Left kidney (tissue), 2 donors: Measurements from ENCODE around the gene SLC23A2. TPM values are rescaled to one million over a fixed set of nuclear protein-coding genes. Genes with fewer than 3 reads are reported as not detected.
"Not testable (repeated sequence)": the region's sequence is repeated elsewhere in the genome, so short reads cannot be mapped to it uniquely, and the experiment has no call there.

Source experiments
- DNase-seq: peaks from one replicate; pipeline ENCODE4 v3.0.0-alpha.2; 2013
- polyA plus RNA-seq: library from polyadenylated mRNA; unstranded; fragments of 120-200 nt; gene quantifications from one replicate; pipeline ENCODE4 v1.2.1, GENCODE V29; 2013; ENCODE audit not compliant: insufficient read length

Gene SLC23A2
- polyA plus RNA-seq, 1 donor, result 25.9 TPM

GRCh38 chr20:4936851-4937406 is 64.4 kb downstream of the SLC23A2 start:
- no peak for DNase-seq

DNA sequence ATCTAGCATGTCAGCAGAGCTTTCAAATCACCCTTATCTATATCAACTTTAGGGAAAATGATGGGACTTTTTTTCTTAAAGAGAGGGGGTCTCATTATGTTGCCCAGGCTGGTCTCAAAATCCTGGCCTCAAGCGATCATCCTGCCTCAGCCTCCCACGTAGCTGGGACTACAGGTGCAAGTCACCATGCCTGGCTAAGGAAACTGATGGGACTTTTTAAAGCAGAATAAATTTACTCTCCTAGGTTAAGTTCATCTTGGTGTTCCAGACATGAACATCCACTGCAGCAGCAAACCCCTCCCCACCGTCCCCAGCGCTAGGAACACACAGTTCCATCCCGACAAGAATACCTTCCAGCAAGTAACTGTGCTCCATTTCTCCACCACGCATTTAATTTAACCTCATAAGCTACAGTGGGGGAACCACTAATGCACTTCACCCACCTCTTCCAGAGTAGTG is 64.9 kb downstream of the SLC23A2 start:
- no peak for DNase-seq

DNA sequence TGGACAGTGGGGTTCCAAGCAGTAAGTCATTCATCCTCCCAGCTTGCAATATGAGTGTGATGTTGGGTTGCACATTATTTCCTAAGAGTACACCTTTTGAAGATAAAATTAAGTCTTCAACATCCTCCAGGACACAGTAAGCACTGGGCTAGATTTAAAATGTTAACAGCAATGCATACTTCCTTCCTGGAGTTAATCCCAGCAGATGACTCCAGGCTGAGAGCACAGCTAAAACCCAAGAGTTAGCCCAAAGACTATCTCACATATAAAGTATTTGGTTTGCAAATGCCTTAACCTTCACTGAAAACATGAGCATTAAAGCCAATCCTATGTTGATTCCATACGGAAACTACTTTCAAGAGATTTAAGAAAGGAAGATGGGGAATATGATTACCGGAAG is 69.2 kb downstream of the SLC23A2 start:
- DNase-seq, result no peak

DNA sequence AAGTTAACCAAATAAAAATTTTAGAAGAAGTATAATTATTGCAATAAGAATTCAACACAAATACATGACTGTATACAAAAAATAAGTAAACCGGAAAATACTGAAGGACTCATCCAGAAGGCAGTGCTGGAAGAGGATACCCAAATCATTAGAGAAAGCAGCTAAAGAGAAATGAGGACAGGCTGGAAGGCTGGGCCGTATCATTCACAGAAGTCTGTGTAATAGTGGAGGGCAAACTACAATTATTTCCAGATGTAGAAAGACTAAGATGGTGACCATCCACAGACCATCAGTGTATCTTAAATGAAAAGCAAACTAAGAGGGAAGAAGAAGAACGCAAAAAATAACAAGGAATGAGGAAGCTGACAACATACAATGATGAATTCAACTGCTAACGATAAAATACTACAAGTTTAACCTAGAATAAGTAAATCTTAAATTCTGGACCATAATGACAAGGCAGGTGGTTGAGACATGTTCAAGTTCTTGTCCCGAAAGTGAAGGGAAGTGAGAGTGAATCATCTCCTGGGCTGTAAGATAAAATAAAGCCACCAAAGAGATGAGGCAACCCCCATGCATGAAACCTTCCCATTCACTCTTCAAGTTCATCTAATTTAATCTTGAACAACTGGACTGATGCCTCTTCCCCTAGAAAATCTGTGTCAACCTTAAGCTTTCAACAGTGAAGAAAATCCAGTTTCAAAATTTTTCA is 71.5 kb downstream of the SLC23A2 start:
- no peak for DNase-seq

DNA sequence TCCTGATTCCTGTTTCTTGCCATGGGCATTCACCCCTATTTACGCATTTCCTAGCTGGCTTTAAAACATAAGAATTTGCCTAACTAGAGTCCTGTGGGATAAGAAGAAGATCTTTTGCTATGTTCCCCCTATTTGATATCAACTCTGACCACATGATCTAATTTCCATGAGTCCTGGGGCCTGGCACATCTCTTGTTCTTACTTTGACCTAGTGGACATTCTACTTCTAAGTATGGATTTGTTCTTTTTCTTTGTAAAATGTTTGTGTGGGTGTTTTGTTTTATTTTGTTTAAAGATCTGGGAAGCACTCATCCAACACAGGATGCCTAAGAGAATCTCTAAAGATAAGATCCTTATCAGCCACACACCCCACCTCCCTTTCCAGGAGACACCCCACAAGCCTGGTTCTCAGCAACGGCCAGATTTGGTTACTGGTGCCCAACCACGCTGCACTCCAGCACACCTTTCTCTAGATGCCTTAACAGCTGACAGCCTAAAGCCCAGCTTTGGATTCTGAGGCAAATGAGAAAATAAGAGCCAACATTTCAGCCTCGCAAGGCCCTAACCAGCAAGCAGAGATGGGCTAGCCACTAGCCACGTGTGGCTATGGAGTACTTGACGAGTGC is 74.7 kb downstream of the SLC23A2 start:
- DNase-seq, result no peak

DNA sequence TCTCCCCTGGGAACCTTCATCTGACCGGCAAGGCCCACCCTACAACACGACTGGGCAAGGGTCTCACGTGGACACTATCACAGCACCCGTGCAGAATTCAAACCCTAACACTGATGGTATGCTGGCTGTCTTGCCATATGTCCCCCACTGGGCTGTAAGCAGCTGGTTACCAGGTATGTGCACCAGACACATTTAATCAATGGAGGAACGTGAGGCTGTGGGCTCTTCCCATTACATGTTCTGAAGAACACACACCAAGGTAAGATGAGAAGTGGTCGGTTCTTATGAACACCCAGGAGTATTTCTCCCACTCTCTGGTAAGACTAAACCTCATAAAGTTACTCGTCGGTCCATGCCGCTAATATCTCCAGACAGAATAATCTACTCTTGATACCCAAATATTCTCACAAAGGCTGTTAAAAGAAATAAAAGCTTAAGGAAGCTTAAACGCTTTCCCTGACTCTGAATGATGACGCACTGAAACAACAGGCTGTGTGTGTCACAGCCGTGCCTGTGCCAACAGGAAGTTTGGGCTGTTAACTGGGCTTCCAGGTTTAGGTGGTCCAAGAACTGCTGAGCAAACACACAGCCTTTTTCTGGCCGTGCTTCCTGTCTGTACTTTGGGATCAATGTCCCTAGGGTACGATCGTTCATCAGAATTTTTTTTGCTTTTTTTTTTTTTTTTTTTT is 75.3 kb downstream of the SLC23A2 start:
- no peak for DNase-seq

DNA sequence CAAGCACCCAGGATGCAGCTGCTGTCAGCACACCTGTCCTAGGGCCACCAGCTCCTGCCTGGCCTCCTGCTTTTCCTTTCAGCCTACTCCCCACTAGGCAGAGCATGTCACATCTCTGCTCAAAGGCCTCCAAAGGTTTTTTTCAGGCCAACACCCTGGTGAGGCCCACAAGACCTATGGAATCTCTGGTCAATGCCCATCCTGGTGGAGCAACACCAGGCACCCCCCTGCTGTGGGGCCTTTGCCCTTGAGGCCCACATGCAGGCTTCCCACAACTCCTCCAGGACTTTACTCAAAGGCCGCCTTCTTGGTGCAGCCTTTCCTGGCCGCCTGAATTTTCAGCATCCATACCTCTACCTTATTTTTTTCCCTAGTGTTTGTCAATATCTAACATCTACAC is 76.9 kb downstream of the SLC23A2 start:
- no peak for DNase-seq

DNA sequence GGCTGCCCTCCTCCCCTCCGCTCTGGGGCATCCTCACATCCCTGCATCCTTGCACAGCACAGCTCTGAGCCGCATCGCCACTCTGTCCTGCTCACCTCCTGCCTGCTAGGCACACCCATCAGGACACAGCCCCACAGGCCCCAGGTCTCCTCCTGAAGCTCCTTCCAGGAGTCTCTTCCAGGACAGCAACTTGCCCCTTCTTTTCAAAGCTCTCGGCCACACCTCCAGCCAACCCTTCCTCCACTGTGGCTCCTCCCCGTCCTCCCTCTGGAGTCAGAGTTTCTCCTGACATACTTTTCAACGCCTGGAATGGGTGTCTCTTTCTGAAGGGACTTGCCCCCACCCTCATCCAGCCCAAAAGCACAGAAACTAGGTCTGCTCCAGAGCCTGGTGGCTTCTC is 77.3 kb downstream of the SLC23A2 start:
- DNase-seq, result no peak

DNA sequence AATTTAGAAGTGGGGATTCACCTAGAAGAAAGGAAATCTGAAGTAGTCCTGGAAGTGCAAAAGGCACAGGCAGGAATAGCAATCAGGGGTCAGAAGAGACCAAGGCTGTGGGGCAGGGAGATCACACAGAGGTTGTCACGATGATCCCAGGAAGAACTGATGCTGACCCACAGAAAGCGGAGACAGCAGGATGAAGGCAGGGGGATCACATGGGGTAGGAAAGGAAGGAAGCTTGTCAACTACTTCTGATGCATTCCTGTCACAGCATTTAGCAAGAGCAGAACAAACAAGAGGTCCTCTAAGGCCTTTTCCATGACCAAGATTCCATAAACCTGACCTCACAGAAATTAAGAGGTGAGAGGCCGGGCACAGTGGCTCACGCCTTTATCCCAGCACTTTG is 79.1 kb downstream of the SLC23A2 start:
- no peak for DNase-seq

- not testable (repeated sequence) for DNase-seq
These were observed 80.0 kb downstream of the SLC23A2 start for GRCh38 chr20:4921271-4921670.

DNA sequence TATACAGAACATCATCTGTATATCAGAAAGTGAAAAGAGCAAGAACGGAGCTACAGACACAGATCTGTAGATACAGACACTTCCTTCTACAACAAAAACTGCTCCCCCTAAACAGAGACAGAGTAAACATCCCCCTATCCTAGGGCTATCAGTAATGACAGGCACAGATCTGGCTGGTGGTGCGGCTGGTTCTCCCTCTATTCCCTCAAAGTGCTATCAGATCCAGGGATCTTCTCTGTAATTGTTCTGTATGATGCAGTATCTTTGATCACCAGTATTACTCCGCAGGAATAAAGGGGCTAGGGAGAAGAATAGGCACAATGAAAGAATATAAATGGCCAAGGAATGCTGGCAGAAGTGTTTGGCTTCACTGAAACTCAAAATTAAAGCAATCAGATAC is 80.7 kb downstream of the SLC23A2 start:
- no peak for DNase-seq

- DNase-seq, result no peak
These were observed 81.2 kb downstream of the SLC23A2 start for GRCh38 chr20:4920131-4920530.

GRCh38 chr20:4919047-4919704 is 82.1 kb downstream of the SLC23A2 start:
- DNase-seq, result no peak

DNA sequence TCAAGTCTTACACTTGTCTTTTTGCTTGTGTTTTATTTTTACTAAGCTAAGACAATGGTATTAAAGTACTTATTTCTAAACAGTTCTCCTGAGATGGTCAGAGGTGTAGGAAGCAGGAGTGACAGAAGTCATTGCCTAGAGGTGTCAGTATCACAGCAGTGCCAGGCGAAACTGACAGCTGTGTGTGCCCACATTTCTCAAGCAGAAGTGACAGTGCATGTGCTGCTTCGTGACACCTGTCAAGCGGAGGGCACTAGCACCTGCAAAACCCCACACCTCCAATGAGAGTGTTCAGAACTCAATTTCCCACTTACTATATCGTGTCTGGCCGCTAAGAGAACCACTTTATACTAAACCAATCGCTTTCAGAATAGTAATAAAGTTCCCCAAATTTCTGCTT is 82.8 kb downstream of the SLC23A2 start:
- DNase-seq, result no peak

DNA sequence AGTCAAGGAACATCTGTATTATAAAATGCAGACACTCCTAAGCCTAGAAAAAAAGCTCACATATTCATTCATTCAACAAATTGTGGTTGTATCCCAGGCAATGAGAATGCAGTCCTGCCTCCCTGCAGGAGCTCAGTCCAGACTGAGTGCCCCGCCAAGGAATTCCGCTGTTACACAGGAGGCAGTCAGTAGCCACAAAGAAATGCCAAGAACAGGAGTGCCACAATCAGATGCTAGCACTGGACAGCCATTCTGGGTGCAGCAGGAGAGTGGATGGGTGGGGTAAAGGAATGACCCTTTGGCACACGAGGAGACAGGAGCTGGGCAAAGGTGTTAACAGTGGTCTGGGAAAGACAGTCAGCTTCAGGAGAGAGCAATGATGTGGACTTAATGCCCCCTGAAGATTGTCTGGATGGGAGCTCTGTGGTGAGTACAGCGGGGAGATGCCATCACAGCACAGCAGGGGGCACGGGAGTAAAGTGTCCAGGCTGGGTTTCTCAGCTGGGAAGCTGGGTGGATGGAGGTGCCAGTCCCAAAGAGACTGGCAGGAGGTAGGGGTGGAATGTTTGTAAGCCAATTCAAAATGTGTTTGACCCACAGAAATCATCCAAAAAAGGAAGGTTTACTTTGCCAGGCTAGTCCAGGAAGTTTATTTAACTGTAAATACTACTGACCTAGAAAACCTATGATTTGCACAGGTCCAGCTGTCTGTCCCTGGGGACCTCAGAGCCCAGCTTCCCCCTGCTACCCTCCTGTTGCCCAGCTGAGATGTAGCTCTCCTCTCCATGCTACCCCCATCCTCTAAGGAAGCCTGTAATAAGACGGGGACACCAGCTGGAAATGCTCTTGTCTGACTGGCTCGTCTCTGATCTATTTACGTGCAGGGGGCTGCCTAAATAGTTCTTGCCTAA is 84.1 kb downstream of the SLC23A2 start:
- no peak for DNase-seq

DNA sequence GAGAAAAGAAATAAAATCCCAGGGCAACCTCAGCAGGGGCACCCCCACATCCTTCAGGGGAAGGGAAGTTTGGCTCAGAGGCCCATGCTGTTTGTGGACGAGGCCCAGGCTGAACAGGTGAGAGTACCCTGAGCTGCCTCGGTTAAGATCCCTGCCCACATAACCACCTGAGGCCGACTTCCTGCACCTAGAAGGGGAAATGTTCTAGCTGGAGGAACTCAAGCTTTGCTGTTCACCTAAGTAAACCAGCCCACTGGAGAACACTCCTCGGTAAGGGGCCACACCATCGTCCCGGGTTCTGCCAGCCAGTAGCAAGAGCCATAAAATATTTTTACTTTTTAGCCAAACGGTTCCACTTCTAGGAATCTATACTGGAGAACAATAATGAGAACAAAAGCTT is 88.2 kb downstream of the SLC23A2 start:
- no peak for DNase-seq

DNA sequence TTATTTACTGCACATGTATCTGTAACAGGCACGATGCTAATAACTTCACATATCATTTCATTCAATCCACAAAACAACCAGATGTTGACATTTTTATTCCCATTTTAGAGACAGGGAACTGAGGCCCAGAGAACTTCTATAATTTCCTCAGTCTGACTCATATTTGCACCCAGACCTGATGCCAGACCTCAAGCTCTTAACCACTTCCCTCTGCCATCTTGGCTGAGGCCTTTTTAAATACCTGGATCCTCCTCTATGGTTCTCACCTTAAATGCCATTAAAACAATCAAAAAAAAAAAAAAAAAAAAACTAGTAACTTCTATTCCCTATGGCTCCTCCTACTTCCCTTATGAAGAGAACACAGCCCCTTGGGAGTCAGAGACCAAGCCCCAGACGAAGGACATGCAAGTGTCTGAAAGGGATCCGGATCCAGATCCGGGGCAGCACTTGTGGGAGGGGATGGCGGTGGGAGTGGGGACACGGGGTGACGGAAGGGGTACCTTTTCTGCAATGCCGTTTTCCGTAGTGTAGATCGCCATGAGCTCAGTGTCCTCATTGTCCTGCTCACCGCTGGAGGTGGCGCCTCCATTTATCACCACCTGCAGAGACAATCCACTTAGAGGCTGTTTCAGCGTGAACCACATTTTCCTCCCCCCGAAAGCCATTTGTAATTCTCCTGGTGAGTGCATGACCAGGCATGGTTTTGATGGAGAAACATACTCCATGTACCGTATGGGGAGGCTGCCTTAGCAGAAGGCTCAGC is 88.7 kb downstream of the SLC23A2 start:
- DNase-seq, result no peak

GRCh38 chr20:4910951-4911350 is 90.4 kb downstream of the SLC23A2 start:
- no peak for DNase-seq

DNA sequence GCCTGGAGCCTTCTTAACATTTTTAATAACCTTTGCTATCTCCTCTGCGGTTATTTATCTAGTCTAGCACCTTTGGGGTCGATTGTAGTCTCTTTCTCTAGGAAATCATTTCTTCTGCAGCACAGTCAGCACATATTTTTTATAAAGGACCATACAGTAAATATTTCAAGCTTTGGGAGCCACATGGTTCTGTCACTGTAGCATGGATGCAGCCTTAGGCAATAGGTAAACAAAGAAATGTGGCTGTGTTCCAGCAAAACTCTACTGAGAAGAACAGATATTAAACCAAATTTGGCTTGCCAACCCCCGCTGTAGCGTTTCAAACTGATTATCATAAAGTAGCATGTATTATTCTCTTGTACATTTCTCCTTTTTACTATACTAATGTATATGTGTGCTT is 95.7 kb downstream of the SLC23A2 start:
- DNase-seq, result no peak

DNA sequence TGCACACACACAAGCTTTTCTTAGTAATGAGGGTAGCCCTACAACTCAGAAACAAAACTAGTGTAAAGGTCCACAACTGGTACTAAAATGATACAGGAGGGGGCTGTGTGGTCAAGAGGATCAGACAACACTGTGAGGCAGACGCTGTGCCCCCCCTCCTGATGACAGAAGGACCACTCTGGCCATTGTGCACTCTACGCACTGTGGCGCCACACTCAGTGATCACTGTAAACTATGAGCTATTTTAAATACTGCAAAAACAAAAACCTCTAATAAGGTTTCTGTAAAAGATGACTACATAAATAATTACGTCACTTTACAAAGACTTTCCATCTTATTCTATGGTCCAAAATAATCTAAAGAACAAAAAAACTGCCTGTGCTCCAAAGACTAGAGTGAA is 96.1 kb downstream of the SLC23A2 start:
- DNase-seq, result no peak
